OCI-LY7 (cell line): Measurements from ENCODE around the gene CREB3L1.

Experiments used
- CTCF ChIP-seq: fragments of 200-600 bp; sonication (generic); conservative IDR thresholded peaks from 2 replicates; pipeline ENCODE4 v1.5.1; 2014; ENCODE audit warnings: mild to moderate bottlenecking, antibody characterized with exemption, low read length, moderate library complexity, mixed read lengths
- EZH2phosphoT487 ChIP-seq: fragments of 200-600 bp; sonication (generic); IDR thresholded peaks from 2 replicates; pipeline ENCODE4 v1.6.1; 2018; ENCODE audit warnings: low read depth, borderline replicate concordance, mild to moderate bottlenecking, mixed run types, antibody characterized with exemption, low read length, moderate library complexity, mixed read lengths

DNA sequence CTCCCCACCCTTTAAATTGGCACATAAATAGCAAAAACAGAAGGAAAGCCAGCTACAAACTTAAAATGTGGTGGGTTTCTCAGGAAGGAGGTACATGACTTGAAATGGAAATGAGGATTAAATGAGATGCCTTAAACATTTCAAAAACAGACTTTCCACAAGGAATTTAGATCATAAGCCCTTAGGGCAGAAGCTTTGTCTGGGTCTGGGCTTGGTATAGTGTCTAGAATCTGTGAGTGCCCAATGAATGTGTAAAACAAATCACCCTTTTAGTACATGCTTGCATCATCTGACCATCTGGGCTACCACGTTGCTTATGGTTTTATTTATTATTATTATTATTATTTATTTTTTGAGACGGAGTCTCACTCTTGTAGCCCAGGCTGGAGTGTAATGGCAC lies 37.1 kb upstream of the CREB3L1 start:
- TF ChIP-seq CTCF (no peak), EZH2phosphoT487 (no peak)
